Right atrium auricular region (tissue), 2 donors: ENCODE measurements around the gene PRM2. TPM values are rescaled to one million over a fixed set of nuclear protein-coding genes. Genes with fewer than 3 reads are reported as not detected.

Source experiments
- DNase-seq: peaks from one replicate; pipeline ENCODE4 v3.0.0-alpha.2; 2019; ENCODE audit warnings: low spot score
- H3K27ac ChIP-seq, 2 donors: fragments of 200-600 bp; sonication (generic); 1 replicate in 1 of 2; 2 replicates in 1 of 2; pipeline ENCODE4 v1.5.1; 2016 to 2019
- H3K27me3 ChIP-seq, 2 donors: fragments of 200-600 bp; sonication (generic); one replicate each; pipeline versions ENCODE4 v1.5.1 to v1.6.0; 2017 to 2019
- H3K36me3 ChIP-seq: fragments of 200-600 bp; sonication (generic); one replicate; pipeline ENCODE4 v1.5.1; 2016
- H3K4me1 ChIP-seq, 2 donors: fragments of 200-600 bp; sonication (generic); one replicate each; pipeline versions ENCODE4 v1.5.1 to v1.6.0; 2017 to 2019
- H3K4me3 ChIP-seq, 2 donors: fragments of 200-600 bp; sonication (generic); 1 replicate in 1 of 2; 2 replicates in 1 of 2; pipeline ENCODE4 v1.5.1; 2017 to 2019; ENCODE audit warnings: mild to moderate bottlenecking in 1 of 2, moderate library complexity in 1 of 2
- H3K9me3 ChIP-seq, 2 donors: fragments of 200-600 bp; sonication (generic); one replicate each; pipeline ENCODE4 v1.5.1; 2019
- total RNA-seq, 2 donors: library from RNA; depleted of rRNA; stranded (reverse); fragments of >200 nt; gene quantifications; one replicate each; pipeline ENCODE4 v1.1.0, GENCODE V29; 2016
- TF ChIP-seq, protein P1 (sequence below), 2 donors: fragments of 200-600 bp; sonication (generic); IDR thresholded peaks; one replicate each; pipeline ENCODE4 v1.5.1; 2019; ENCODE audit warnings: antibody characterized with exemption in 2 of 2

Gene PRM2
- total RNA-seq, 2 donors from 2014 or later: not detected

DNA sequence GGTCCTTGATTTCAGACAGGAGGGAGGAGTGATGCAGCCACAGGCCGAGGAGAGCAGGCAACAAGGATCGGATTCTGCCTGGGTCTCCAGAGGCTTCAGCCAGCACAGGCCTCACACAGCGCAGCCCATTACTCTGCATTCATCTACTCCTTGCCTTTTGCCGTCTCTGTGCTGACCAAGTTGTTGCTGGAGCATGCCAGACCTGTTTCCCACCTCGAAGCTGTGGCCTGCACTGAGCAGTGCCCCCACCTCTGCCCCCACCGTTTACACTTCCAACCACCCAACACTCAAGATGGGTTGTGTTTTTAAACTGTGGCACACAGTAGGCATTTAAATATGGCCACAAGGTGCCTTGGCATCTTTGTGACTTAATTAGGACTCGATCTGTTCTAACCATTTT is 1.3 kb downstream of the PRM2 start:
- Histone ChIP-seq H3K27me3 (no peaks in the 10 kb centered on the region), H3K36me3 (no peaks in the 10 kb centered on the region)
- TF ChIP-seq, protein P1, sequence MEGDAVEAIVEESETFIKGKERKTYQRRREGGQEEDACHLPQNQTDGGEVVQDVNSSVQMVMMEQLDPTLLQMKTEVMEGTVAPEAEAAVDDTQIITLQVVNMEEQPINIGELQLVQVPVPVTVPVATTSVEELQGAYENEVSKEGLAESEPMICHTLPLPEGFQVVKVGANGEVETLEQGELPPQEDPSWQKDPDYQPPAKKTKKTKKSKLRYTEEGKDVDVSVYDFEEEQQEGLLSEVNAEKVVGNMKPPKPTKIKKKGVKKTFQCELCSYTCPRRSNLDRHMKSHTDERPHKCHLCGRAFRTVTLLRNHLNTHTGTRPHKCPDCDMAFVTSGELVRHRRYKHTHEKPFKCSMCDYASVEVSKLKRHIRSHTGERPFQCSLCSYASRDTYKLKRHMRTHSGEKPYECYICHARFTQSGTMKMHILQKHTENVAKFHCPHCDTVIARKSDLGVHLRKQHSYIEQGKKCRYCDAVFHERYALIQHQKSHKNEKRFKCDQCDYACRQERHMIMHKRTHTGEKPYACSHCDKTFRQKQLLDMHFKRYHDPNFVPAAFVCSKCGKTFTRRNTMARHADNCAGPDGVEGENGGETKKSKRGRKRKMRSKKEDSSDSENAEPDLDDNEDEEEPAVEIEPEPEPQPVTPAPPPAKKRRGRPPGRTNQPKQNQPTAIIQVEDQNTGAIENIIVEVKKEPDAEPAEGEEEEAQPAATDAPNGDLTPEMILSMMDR (IDR thresholded peaks at IDR 0.05): no peak

DNA sequence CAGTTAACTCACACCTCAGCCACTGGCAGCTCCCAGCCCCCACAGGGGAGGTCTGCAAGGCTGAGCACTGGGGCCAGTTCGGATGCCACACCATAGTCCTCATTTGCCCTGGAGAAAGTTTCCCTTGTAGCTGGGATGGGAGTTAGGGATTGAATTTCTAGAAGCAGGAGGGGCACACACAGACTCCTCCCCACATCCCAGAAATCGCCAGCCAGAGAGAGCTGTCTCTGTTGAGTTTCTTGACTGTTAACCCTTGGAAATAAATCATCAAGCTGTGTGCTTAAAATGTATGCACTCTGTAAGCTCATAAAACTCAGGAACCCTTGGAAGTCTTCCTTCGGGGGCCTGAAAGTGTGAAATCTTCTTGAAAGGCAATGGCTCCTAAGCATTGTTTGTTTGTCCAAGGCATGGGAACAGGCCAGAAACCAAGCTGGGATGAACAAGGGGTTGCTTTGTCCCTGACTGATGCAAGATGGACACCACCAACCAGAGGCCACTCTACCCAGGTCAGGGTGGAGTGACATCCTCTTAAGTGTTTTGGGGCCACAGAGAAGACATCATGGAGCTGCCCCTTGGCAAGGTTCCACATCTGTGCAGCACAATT is 2.5 kb downstream of the PRM2 start:
- H3K27me3 ChIP-seq: no peaks in the 10 kb centered on the region
- DNase-seq: no peak
- no peaks in the 10 kb centered on the region for H3K9me3 ChIP-seq
- H3K27ac ChIP-seq: no peak overlapping the region
- TF ChIP-seq, protein P1 (IDR thresholded peaks at IDR 0.05): no peak
- no peak overlapping the region for H3K4me3 ChIP-seq
- H3K4me1 ChIP-seq: no peaks in the 10 kb centered on the region
- no peaks in the 10 kb centered on the region for H3K36me3 ChIP-seq

More for the DNA sequence above, 1.3 kb downstream of the PRM2 start:
- Histone ChIP-seq H3K4me3 (no peak overlapping the region), H3K9me3 (no peaks in the 10 kb centered on the region), H3K27ac (no peak overlapping the region), H3K4me1 (no peaks in the 10 kb centered on the region)
- no peak for DNase-seq

DNA sequence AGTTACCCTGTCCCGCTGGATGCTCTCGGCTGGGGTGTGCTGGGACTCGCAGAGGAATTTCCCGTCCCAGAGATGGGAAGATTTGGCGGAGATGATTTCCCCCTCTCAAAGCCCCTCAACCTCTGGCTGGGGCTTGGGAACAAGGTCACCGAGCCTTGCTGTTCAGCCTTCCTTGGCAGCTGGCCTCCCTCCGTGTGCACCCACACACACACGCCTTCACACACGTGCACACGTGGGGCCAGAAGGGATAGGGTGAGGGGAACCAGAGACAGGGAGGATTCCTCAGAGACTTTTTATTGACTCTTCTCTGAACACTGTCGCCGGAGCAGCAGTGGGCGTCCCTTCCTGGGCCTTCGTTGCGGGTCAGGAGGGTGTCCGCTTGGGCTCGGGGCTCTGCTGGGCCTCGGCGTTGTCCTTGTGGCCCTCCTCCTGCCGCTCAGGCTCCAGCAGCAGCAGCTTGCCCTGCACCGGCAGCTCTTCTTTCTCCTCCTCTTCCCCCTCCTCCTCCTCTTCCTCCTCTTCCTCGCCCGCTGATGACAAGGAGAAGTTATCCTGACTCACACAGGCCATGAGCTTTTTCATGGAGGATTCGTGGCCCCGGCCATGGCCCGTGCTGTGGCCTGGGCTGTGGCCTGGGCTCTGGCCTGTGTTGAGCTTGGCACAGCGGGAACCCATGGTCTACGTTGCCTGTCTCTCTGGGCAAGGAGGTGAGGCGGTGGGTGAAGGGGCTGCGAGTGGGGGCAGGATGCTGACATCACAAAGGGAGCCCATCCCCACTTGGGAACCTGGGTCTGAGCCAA is 3.2 kb downstream of the PRM2 start, which contains the start of gene PRM3:
Gene PRM3, minus strand, starts transcription at position 709 of the 800 bp plus-strand sequence. Its CDS starts 34 bp downstream, at position 675.
- no peak within 1 kb of the TSS for H3K4me3 ChIP-seq
- H3K9me3 ChIP-seq: no peaks in the 10 kb centered on the region
- DNase-seq: no peak
- H3K27me3 ChIP-seq: no peaks in the 10 kb centered on the region
- TF ChIP-seq, protein P1 (IDR thresholded peaks at IDR 0.05): no peak
- H3K36me3 ChIP-seq: no peaks in the 10 kb centered on the region
- H3K4me1 ChIP-seq: no peaks in the 10 kb centered on the region
- no peak within 1 kb of the TSS for H3K27ac ChIP-seq

DNA sequence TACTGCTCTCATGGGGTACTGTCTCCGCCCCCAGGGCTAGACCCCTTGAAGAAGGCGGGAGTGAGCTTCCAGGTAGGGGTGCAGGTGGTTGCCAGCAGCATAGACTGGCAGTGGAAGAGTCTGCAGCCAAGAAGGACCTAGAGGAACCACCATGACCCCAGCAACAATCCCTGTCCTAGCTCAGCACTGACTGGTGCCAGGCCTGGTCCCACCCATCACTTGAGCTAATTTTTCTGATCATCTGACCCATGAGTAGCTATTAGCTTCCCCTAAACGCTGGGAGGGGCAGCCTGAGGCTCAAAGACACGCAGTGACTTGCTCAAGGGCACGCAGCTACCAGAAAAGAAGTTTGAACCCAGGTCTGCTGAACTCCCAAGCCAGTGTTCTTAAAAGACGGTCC is 3.8 kb downstream of the PRM2 start:
- H3K9me3 ChIP-seq: no peaks in the 10 kb centered on the region
- H3K27ac ChIP-seq: no peak overlapping the region
- no peaks in the 10 kb centered on the region for H3K4me1 ChIP-seq
- H3K36me3 ChIP-seq: no peaks in the 10 kb centered on the region
- H3K27me3 ChIP-seq: no peaks in the 10 kb centered on the region
- DNase-seq: no peak
- TF ChIP-seq, protein P1 (IDR thresholded peaks at IDR 0.05): no peak
- no peak overlapping the region for H3K4me3 ChIP-seq

DNA sequence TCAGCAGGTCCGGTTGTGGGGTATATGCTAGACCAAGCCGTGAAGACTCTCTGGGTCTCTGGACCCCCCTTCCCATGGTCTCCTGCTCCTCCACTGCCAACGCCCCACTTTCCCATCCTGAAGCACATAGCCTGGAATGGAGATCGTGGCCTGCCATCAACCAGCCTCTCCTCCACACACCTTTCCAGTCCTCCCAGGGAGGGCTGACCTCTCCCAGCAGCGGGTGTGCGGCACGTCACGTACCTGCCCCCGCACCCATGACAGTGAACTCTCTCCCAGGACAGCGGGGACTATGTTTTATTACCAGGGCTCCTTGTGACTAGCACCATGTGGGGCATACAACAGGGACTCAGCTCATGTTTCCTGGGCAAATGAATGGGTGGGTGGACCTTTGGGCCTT is 4.7 kb downstream of the PRM2 start:
- H3K27ac ChIP-seq: no peak overlapping the region
- H3K36me3 ChIP-seq: no peaks in the 10 kb centered on the region
- H3K4me3 ChIP-seq: no peak overlapping the region
- no peaks in the 10 kb centered on the region for H3K27me3 ChIP-seq
- H3K9me3 ChIP-seq: no peaks in the 10 kb centered on the region
- H3K4me1 ChIP-seq: no peaks in the 10 kb centered on the region
- no peak for DNase-seq
- TF ChIP-seq, protein P1 (IDR thresholded peaks at IDR 0.05): no peak
